A673 (cell line): ENCODE results near the gene PHF20.

Experiments used
- CTCF ChIP-seq: fragments of 300-800, 200-600 bp; sonication (generic); conservative IDR thresholded peaks from 2 replicates; pipeline ENCODE4 v1.5.1; 2017; ENCODE audit warnings: low read depth, mild to moderate bottlenecking, antibody characterized with exemption, low read length, moderate library complexity, mixed read lengths
- EZH2 ChIP-seq: fragments of 200-600 bp; sonication (generic); IDR thresholded peaks from 2 replicates; pipeline ENCODE4 v1.6.1; 2017; ENCODE audit warnings: borderline replicate concordance, low read depth, mild to moderate bottlenecking, mixed read lengths, antibody characterized with exemption, low read length; ENCODE audit not compliant: poor library complexity, severe bottlenecking

- TF ChIP-seq CTCF (no peak), EZH2 (no peak)
These were observed 130.7 kb downstream of the PHF20 start for GRCh38 chr20:35902545-35902941.
